Fibroblast of skin of back (primary cell): ENCODE measurements around the gene GCC1.

Experiments used
- DNase-seq: peaks from one replicate; pipeline ENCODE4 v3.0.0-alpha.2; 2013

The GCC1 gene

GRCh38 chr7:127536394-127536691, 49.1 kb downstream of the GCC1 start:
- DNase-seq, result no peak

DNA sequence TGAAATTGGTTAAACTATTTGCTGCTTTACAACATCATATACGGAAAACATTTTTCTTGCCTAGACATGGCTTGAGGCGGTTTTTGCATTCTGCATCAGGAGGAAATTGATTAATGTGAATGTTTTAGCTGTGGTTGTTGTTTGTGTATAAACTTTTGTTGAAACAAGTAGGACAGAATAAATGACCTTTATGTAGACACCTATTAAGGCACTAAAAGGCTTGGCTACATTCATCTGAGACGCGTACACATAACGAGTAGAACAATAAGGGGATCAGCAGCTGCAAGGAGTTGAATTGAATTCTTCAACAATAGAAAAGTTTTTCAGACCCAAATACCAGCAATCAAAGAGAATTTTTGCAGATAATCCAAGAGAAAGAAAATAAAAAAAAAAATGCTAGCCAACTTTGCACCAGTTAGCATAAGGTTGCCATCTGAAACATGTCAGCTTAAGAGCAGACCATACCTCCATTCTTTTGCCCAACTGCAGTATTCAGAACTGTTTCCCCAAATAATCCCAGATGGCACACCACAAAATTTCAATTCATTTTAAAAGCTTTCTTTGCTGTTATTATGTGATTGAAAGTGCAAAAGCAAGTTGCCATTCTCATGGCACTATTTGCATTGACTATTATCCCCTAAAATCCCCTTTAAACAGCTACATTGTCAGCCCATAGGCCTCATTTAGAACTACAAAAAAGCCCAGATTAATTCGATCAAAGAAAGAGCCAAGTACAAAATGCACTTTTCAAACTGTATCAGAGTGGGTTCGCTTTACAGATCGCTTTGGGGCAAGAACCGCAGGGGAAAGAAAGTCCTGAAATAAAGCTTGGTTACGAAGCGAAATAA, 49.6 kb downstream of the GCC1 start:
- DNase-seq, result no peak

DNA sequence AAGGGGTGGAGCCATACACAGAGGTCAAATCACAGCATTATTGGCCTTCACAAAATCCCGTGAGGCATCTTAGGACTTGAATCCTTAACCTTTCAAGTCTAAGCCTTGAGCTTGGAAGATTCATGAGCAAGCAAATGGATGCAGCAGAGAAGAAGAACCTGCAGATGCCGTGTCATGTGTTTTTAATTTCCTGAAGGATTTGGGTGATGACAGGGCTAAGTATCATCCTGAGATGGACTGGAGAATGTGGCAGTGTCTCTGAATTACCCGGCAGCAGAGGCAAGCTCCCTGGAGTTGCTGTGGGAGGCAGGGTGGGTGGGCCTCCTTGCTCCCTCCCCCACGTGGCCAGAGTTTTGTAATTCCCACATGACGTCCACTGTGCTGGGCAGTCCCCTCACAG, 50.8 kb downstream of the GCC1 start:
- no peak for DNase-seq

- peak; percentile 41 for DNase-seq
Measured at GRCh38 chr7:127532736-127533135, 52.7 kb downstream of the GCC1 start.

- DNase-seq, result no peak
Measured at GRCh38 chr7:127532151-127532550, 53.2 kb downstream of the GCC1 start.
